HG03139 (cell line): ENCODE measurements around the gene SH3GL1.

ENCODE experiments used
- ATAC-seq: cut with Tn5 transposase; IDR thresholded peaks from one replicate; pipeline ENCODE4 v1.9.1; 2021; ENCODE audit not compliant: unreplicated experiment

The SH3GL1 gene

GRCh38 chr19:4320419-4320818, 79.9 kb downstream of the SH3GL1 start:
- no peak for ATAC-seq

- ATAC-seq: no peak
These were observed 81.2 kb downstream of the SH3GL1 start for GRCh38 chr19:4319067-4319718.

GRCh38 chr19:4318460-4318859, 81.9 kb downstream of the SH3GL1 start:
- ATAC-seq: no peak

GRCh38 chr19:4316956-4317355, 83.4 kb downstream of the SH3GL1 start:
- ATAC-seq: no peak

- no peak for ATAC-seq
These were observed 86.4 kb downstream of the SH3GL1 start for GRCh38 chr19:4313847-4314490.
